HG03045 (cell line): ENCODE measurements around the gene TEAD1.

Experiments
- ATAC-seq: cut with Tn5 transposase; IDR thresholded peaks from one replicate; pipeline ENCODE4 v1.9.1; 2021; ENCODE audit warnings: mild to moderate bottlenecking, moderate library complexity; ENCODE audit not compliant: unreplicated experiment

The TEAD1 gene

GRCh38 chr11:12806113-12806512 is 131.9 kb downstream of the TEAD1 start:
- no peak for ATAC-seq

- ATAC-seq, result no peak
These were observed 133.4 kb downstream of the TEAD1 start for GRCh38 chr11:12807621-12808020.

DNA sequence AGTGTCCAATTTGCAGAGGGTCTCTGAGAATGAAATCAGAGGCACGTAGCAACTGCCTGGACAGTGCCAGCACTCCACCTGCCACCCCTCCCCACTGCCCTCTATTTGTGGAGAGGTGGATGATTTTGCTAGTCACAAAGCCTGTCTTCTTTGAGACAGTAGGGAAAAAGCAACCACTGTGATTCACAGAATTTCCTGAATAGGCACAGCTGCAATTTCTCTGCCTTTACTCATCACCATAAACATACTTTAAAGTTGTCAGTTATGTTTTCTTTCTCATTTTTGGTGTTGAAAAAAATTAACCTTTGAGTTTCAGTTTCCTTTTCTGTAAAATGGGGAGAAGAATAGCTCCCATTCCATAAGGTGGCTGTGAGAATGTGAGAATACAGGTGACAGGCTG is 134.3 kb downstream of the TEAD1 start:
- no peak for ATAC-seq

DNA sequence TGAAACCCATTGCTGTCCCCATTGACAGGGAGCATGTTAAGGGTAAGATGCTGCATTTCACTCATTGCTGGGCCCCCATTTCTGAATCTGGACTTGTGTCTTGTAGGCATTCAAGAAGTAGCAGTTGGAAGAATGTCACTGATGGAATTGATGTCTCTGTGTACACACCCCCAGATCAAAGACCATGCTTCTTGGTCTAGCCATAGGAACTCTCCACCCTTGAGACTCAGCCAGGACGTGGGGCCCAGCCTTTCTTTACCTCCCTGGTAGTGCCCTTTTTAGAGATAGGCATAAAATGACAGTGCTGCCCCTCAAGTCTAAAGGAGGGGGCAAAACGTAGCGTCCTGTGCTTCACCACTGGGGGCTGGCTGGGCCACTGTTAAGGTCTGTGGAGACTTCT is 135.1 kb downstream of the TEAD1 start:
- ATAC-seq, result no peak

DNA sequence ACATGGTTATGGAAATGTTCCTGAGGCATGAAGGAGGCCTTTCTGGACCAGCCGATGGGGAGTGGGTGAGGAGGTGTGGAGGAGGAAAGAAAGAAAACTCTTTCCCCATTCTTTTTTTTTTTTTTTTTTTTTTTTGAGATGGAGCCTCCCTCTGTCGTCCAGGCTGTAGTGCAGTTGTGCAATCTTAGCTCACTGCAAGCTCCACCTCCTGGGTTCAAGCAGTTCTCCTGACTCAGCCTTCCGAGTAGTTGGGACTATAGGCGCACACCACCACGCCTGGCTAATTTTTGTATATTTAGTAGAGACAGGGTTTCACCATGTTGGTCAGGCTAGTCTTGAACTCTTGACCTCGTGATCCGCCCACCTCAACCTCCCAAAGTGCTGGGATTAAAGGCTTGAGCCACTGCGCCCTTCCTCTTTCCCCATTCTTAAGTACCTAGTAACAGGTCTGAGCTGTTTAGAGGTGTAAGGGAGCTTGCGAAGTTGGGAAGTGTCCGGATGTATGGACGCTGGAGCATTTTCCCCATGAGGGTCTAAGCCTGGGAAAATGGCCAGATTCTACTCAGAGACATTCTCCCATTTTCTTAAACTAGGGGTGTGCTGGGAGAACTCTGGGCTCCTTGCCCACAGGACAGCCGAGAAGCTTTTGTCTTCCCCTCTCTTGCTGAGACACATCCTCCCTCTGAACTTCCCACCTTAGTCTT is 135.8 kb downstream of the TEAD1 start:
- ATAC-seq, result no peak

DNA sequence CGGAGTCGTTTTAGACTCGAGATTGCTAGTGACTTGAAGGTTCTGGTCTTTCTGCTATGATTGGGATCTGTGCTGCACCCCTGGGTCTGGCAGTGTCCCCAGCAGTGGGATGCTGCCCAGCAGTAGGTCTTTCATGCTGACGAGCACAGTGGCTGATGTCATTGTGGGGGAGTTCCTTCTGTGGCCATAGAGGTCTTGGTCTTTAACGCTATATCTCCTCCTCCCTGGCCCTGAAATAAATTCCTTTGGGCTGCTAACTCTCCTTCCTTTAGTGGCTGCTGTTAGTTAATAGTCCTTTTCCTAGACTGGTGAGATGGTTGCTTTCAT is 136.3 kb downstream of the TEAD1 start:
- no peak for ATAC-seq

- no peak for ATAC-seq
These were observed 137.6 kb downstream of the TEAD1 start for GRCh38 chr11:12811861-12812260.

- no peak for ATAC-seq
These were observed 138.6 kb downstream of the TEAD1 start for GRCh38 chr11:12812849-12813248.

DNA sequence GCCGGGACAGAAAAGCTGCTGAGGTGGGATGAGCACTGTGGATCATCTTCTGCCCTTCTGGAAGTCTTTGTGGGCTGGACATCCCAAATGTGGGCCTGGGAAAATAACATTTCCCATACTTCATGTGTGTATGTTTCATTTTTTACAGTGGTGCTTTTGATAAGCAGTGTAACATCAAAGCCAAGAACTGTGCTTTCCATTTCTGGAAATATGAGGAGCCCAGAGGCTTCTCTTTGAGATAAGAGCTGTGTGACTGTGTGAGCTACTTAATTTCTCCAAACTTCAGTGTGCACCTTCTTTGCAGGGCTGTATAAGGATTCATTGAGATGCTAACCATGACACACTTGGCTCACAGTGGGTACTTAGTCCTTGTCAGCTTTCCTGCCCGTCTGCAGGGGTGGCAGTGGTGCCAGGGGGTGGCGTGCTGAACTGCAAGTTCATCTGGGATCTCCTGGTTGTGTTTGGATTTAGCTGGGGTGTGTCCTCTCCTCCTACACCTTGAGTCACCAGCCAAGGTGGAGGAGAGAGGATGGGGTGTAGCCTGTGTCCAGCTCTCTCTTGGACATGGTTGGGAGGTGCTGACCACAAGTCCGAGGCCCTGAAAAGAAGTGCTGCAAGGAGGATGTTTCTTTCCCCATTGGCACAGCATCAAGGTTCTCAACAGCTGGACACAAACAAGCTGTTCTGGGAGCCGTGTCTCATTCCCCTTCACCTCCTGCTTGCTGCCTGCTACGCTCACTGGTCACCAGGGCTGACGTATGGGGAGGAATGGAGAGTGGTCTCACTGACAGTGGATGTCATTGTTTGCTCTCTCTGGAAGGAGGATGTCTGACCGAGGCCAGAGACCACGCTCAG is 139.4 kb downstream of the TEAD1 start:
- no peak for ATAC-seq

- no peak for ATAC-seq
These were observed 140.9 kb downstream of the TEAD1 start for GRCh38 chr11:12815129-12815480.

- ATAC-seq, result no peak
These were observed 141.8 kb downstream of the TEAD1 start for GRCh38 chr11:12815931-12816494.

GRCh38 chr11:12817681-12818332 is 143.6 kb downstream of the TEAD1 start:
- no peak for ATAC-seq

DNA sequence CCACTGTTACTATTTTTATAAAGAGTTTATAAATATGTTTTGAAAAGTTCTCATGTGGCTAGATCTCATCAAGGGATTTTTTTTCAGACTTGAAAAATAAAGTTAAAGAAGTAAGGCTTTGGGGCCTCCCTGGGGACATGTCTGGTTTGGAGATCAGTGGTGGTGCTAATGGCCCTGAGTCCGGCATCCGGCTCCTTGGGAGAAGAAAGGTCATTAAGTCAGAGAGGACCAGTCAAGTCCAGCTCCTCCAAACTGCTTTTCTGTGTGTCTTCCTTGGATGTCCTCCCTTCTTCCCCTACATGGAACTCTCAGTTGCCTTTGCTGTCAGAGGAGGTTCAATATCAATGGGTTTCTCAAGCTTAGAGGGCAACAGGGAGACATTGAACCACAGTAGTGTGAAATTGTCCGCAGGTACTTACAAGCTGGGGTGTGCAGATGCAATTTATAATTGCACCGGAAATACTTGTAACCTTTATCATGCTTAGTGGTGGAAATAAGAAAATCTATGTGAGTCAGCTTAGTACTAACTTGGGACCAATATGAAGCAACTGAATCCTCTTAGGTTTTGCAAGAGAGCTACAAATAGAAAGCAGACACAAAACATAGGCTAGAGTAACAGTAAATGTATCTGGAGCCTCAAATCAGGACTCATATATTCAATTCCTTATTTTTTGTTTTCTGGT is 144.3 kb downstream of the TEAD1 start:
- no peak for ATAC-seq

DNA sequence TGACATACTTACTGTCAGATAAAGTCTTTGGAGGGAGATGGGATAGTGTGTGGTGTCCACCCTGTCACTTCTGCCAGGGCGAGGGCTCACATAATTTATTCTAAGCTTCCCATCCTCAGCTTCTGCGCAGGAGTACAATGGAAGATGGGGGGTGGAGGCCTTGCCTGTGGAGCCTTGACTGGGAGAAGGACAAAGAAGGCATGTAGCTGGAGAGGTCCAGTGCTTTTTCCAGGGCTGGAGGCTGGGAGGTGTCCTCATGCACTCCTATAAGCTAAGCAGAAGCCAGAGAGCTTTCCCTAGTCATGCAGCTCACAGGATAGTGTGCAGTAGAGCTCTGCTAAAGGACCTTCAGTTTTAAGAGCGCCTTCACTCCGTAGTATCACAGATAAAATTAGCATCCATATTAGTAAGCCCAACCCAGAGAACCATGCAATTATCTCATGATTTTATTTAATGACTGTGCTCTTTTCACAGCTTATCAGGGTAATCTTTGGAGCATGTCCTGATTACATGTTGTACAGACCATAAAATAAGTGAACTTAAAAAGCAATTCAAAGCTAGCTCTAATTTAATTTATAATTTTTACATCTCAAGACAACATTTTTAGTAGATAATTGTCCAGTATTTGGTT is 148.3 kb downstream of the TEAD1 start:
- no peak for ATAC-seq

GRCh38 chr11:12824281-12825041 is 150.2 kb downstream of the TEAD1 start:
- no peak for ATAC-seq

DNA sequence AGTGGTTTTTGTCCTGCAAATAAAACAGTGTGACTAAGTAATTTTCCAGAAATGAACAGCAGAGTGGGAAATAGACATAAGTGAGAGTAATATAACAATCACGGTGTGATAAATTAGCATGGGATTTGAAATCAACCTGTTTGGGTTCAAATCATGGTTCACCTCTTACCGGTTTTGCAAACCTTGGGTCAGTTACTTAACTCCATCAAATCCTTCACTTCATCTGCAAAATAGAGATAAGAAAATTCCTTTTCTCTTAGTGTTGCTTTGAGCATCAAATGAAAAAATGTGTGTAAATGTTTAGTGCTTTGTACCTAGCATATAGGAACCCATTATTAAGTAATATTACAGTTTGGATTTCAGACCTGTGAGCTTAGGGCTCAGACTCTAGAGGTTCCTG is 152.2 kb downstream of the TEAD1 start:
- ATAC-seq, result no peak

- no peak for ATAC-seq
These were observed 153.1 kb downstream of the TEAD1 start for GRCh38 chr11:12827369-12827768.

DNA sequence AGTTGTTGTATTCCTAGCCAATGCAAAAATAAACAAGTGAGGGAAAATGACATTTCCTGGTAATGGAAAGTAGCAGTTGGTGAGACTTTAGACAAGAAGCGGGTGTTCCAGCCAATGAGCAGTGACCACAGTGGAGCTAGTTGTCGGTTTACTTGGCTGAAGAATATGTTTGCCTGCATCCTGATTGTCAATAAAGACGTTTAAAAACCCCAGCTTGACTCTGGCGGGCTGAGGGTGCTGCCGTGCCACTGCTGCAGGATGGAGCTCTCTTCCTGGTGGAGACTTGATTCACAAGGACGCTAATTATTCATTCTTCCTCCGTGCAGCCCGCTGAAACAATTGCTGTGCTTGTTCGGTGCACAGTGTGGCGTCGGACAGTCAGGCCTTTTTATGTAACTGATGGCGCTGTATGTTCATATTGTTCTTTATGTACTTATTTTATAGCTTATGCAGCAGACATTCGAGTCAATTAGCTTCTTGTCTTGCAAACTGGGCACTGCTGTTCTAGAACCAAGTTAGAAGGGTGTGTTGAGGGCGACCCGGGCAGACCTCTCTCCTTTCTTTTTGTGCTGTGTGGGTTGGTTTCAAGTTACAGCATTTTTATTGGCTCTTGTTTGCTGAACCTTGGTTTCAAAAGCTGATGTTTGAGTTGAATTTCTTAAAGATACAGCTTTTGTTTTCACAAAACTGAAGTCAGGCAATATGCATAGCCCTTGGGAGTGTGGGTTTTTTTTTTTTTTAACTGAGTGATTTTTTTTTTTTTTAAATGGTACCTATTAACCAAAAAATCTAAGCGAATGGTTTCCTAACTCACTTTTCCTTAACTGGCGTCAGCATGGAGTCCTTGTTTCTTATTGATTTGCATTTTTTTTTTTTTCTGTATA is 153.9 kb downstream of the TEAD1 start:
- peak; percentile 52 for ATAC-seq

GRCh38 chr11:12829131-12829530 is 154.9 kb downstream of the TEAD1 start:
- no peak for ATAC-seq
